ENCODE results near the gene POLH.

Gene POLH

GRCh38 chr6:43614396-43614730 lies 38.4 kb downstream of the POLH start:
- no peak for DNase-seq (ENCODE audit: low read depth)
- TF ChIP-seq, protein P1, sequence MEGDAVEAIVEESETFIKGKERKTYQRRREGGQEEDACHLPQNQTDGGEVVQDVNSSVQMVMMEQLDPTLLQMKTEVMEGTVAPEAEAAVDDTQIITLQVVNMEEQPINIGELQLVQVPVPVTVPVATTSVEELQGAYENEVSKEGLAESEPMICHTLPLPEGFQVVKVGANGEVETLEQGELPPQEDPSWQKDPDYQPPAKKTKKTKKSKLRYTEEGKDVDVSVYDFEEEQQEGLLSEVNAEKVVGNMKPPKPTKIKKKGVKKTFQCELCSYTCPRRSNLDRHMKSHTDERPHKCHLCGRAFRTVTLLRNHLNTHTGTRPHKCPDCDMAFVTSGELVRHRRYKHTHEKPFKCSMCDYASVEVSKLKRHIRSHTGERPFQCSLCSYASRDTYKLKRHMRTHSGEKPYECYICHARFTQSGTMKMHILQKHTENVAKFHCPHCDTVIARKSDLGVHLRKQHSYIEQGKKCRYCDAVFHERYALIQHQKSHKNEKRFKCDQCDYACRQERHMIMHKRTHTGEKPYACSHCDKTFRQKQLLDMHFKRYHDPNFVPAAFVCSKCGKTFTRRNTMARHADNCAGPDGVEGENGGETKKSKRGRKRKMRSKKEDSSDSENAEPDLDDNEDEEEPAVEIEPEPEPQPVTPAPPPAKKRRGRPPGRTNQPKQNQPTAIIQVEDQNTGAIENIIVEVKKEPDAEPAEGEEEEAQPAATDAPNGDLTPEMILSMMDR (IDR thresholded peaks at IDR 0.05; ENCODE audit: insufficient read depth, low read depth, low read length, missing control alignments) = no peak
- H3K4me3 ChIP-seq (ENCODE audit: low read depth, low read length) = no peak overlapping the region

- DNase-seq (ENCODE audit: low read depth) = no peak
- TF ChIP-seq, protein P1 (IDR thresholded peaks at IDR 0.05; ENCODE audit: insufficient read depth, low read depth, low read length, missing control alignments) = no peak
- H3K4me3 ChIP-seq (ENCODE audit: low read depth, low read length) = no peak overlapping the region
Measured at GRCh38 chr6:43616725-43617472, 40.9 kb downstream of the POLH start.

DNA sequence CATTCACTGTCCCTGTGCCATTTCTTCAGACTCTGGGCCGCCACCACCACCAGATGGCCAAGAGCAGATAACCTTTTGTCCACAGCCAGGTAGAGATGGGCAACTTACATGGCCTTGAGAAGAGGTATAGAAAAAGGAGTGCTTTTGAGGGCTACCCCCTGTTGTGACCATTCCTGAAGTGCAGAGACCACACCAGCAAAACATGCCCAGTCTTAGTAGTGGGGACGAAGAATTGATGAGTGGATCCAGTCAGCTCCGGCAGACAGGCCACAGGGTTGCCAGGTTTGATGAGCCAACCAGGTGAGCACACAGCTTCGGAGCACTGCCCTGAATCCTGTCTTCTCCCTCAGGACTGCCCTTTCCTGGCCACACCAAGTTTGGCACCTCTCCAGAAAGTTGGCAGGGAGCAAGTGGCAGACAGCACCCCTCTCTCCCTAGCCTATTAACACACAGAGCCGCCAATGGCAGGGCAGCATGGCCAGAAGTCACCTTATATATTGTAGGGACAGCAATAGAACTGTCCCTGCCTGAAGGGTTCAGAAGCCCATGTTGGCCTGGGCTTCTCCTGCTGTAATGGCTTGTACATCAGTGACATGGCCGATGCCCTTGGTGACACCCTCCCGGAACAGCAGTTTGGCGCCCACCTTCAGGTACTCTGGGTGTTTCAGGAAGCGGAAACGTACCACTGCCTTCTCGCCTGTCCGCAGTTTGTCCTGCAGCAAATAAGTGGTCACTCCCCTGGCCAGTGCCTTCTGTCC lies 45.3 kb downstream of the POLH start:
- H3K4me3 ChIP-seq (ENCODE audit: low read depth, low read length) = no peak overlapping the region
- TF ChIP-seq, protein P1 (IDR thresholded peaks at IDR 0.05; ENCODE audit: insufficient read depth, low read depth, low read length, missing control alignments) = no peak
- no peak for DNase-seq (ENCODE audit: low read depth)

- no peak for DNase-seq (ENCODE audit: low read depth)
- TF ChIP-seq, protein P1 (IDR thresholded peaks at IDR 0.05; ENCODE audit: insufficient read depth, low read depth, low read length, missing control alignments) = no peak
- no peak overlapping the region for H3K4me3 ChIP-seq (ENCODE audit: low read depth, low read length)
Measured at GRCh38 chr6:43621836-43622180, 45.8 kb downstream of the POLH start.

DNA sequence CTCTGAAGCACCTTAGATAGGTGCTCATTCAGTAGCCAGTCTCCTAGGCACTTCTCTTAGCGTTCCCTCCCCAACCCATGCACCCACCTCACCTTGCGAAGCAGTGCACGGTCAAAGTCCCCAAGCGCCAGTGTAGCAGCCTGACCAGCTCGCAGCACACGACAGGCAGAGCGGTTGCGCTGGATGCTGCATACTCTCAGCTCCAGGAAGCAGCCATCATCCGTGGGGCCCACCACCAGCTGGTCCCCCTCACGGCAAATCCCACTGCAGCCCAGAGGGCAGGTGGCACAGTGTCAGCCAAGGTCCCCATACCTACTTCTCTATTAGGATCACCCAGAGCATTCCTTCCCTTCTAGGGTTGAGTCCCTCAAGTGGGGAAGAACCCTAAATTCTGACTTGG lies 46.6 kb downstream of the POLH start:
- TF ChIP-seq, protein P1 (IDR thresholded peaks at IDR 0.05; ENCODE audit: insufficient read depth, low read depth, low read length, missing control alignments) = no peak
- DNase-seq (ENCODE audit: low read depth) = no peak
- H3K4me3 ChIP-seq (ENCODE audit: low read depth, low read length) = no peak overlapping the region

DNA sequence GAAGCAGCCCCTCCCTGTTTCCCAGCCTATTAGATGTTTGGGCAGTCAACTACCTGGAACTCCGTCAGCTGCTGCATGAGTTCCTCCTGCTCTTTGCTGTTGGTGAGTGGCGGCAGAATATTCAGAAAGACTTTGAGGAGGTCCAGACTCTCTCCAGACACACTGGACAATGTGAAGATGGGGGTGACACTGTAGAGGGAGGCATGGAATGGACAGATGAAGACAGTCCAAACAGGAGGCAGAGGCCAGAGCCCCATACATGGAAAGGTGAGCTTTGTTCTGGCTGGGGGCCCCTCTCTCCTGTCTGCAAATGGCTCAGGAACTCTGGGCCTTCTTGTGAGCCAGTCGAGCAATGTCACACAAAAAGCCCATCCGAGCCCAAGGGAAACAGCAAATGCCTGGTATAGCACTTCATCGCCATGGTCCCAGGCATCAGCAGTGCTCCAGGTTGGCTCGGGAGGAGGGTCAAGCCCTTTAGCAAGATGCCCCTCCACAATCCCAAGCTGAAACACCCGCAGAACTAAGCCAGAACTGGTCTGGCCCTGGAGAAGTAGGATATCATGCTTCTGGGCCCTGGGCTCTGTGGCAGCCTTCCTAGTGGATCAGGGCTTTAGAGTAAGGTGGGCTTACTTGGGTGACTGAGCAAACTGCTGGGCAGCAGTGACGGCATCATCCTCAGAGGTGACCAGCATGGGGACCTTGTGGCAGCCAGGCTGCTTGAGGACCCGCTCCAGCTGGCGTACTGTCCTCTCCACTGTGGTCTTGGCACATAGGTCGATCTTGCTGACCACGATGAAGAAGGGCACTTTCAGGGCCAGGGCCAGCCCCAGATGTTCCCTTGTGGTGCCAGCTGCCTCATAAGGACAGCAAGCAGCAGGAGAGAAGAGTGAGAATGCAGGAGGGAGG lies 48.1 kb downstream of the POLH start:
- DNase-seq (ENCODE audit: low read depth) = no peak
- TF ChIP-seq, protein P1 (IDR thresholded peaks at IDR 0.05; ENCODE audit: insufficient read depth, low read depth, low read length, missing control alignments) = no peak
- no peak overlapping the region for H3K4me3 ChIP-seq (ENCODE audit: low read depth, low read length)

Data from GM12865 (cell line).